ENCODE results near the gene DUOXA2. TPM values are rescaled to one million over a fixed set of nuclear protein-coding genes. Genes with fewer than 3 reads are reported as not detected.

DUOXA2 gene
- total RNA-seq, 1 experiment from 2014 or later = 1.6 TPM

DNA sequence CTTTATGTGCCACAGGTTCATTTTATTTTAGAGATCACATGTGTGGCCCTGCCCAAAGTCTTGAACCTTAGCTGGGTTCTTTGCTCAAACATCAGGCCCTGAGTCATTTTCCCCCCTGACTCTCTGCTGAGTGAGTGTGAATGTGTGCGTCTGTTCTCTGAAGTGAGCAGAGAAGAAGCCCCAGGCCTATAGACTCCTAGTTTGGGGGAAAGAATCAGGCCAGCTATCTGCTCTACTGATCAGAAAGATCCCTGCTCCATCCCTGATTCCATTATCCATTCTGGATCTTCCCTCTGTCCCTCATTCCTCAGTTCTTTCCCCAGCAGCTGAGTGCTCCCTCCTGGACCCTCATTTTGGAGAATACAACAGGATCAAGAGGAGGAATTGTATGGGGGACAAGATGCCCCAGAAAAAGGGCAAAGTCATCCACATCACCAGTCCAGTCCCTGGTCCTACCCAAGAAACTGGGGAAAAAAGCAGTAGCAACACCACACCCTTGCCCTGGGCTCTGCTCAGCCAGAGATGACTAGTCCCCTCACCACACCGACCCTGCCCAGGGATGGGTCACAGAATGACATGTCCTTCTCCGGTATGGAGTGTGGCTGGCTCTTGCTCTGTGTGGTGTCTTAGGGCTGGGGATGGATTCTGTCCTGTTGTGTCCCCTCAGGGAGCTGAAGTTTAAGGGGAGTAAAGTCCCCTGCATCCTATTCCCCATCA lies 18.9 kb downstream of the DUOXA2 start:
- Histone ChIP-seq H3K9me3 (no peaks in the 10 kb centered on the region), H3K27me3 (replicated peaks; ENCODE audit: control insufficient read depth, insufficient read depth, low read length) (no peaks in the 10 kb centered on the region), H3K4me3 (ENCODE audit: low read depth, low read length) (no peak overlapping the region), H3K4me1 (no peaks in the 10 kb centered on the region), H3K36me3 (ENCODE audit: control insufficient read depth, insufficient read depth, low read length) (no peaks in the 10 kb centered on the region)
- POLR2A ChIA-PET = no interaction called here
- H3K4me3 Mint-ChIP-seq (ENCODE audit: unreplicated experiment) = no peak overlapping the region
- no peaks in the 10 kb centered on the region for H3K27me3 Mint-ChIP-seq (ENCODE audit: insufficient read depth, unreplicated experiment)
- intact Hi-C loops (cut with micrococcal nuclease; ENCODE audit: unreplicated experiment) = no loop called here
- H3K36me3 Mint-ChIP-seq (ENCODE audit: insufficient read depth, unreplicated experiment) = no peaks in the 10 kb centered on the region
- no peak overlapping the region for H3K27ac Mint-ChIP-seq (ENCODE audit: unreplicated experiment)
- no peak for TF ChIP-seq CTCF (IDR thresholded peaks at IDR 0.05; ENCODE audit: insufficient read depth in 1 of 2, low read depth in 1 of 2, low read length in 1 of 2, severe bottlenecking in 1 of 2, unreplicated experiment in 1 of 2)
- DNase-seq = no peak
- H3K9me3 Mint-ChIP-seq (ENCODE audit: unreplicated experiment) = no peaks in the 10 kb centered on the region
- no peaks in the 10 kb centered on the region for H3K4me1 Mint-ChIP-seq (ENCODE audit: low read depth, unreplicated experiment)
- CTCF ChIA-PET = interaction anchor here (0.5 to 1.5 kb wide), 2 partner anchors 10 to 102 kb away, joined by 4 to 6 read pairs; no protein-coding TSS in a partner anchor
- no TSS peak for BruUV-seq (replicated peaks)

DNA sequence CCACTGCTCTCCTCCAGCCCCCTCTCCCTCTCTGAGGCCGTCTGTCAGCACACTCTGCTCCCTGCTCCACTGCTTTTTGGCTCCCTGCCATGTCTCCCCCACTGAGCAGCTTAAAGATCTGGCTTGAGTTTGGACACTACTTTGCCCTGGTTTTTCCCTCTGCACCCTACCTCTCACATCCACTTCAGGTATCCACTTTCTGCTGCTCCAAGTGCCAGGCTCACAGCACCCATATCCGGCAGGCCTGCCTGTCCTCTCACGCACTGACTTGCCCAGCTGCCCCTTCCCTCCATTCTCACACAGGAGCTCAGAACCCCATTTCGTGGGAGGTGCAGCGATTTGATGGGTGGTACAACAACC lies 19.4 kb downstream of the DUOXA2 start:
- Mint-ChIP-seq H3K9me3 (ENCODE audit: unreplicated experiment) (no peaks in the 10 kb centered on the region), H3K4me1 (ENCODE audit: low read depth, unreplicated experiment) (no peaks in the 10 kb centered on the region), H3K4me3 (ENCODE audit: unreplicated experiment) (no peak overlapping the region), H3K27me3 (ENCODE audit: insufficient read depth, unreplicated experiment) (no peaks in the 10 kb centered on the region), H3K27ac (ENCODE audit: unreplicated experiment) (no peak overlapping the region), H3K36me3 (ENCODE audit: insufficient read depth, unreplicated experiment) (no peaks in the 10 kb centered on the region)
- Histone ChIP-seq H3K4me3 (ENCODE audit: low read depth, low read length) (no peak overlapping the region), H3K9me3 (no peaks in the 10 kb centered on the region), H3K27me3 (replicated peaks; ENCODE audit: control insufficient read depth, insufficient read depth, low read length) (no peaks in the 10 kb centered on the region), H3K4me1 (no peaks in the 10 kb centered on the region), H3K36me3 (ENCODE audit: control insufficient read depth, insufficient read depth, low read length) (no peaks in the 10 kb centered on the region)
- TF ChIP-seq CTCF (IDR thresholded peaks at IDR 0.05; ENCODE audit: insufficient read depth in 1 of 2, low read depth in 1 of 2, low read length in 1 of 2, severe bottlenecking in 1 of 2, unreplicated experiment in 1 of 2) = no peak
- no peak for DNase-seq
- intact Hi-C loops (cut with micrococcal nuclease; ENCODE audit: unreplicated experiment) = no loop called here
- ChIA-PET POLR2A (no interaction called here), CTCF (interaction anchor here (0.6 to 1.5 kb wide), 2 partner anchors 10 to 45 kb away, joined by 3 to 4 read pairs; no protein-coding TSS in a partner anchor)
- no TSS peak for BruUV-seq (replicated peaks)

- no peaks in the 10 kb centered on the region for H3K27me3 ChIP-seq (replicated peaks; ENCODE audit: control insufficient read depth, insufficient read depth, low read length)
- H3K4me1 Mint-ChIP-seq (ENCODE audit: low read depth, unreplicated experiment) = no peaks in the 10 kb centered on the region
- no peaks in the 10 kb centered on the region for H3K36me3 Mint-ChIP-seq (ENCODE audit: insufficient read depth, unreplicated experiment)
- intact Hi-C loops (cut with micrococcal nuclease; ENCODE audit: unreplicated experiment) = no loop called here
- H3K4me1 ChIP-seq = no peaks in the 10 kb centered on the region
- CTCF ChIA-PET = interaction anchor here (0.6 to 1.5 kb wide), 2 partner anchors 11 to 44 kb away, joined by 3 to 4 read pairs; no protein-coding TSS in a partner anchor
- no peaks in the 10 kb centered on the region for H3K9me3 ChIP-seq
- H3K27me3 Mint-ChIP-seq (ENCODE audit: insufficient read depth, unreplicated experiment) = no peaks in the 10 kb centered on the region
- no peak overlapping the region for H3K27ac Mint-ChIP-seq (ENCODE audit: unreplicated experiment)
- no peaks in the 10 kb centered on the region for H3K36me3 ChIP-seq (ENCODE audit: control insufficient read depth, insufficient read depth, low read length)
- no peak for DNase-seq
- no peaks in the 10 kb centered on the region for H3K9me3 Mint-ChIP-seq (ENCODE audit: unreplicated experiment)
- H3K4me3 Mint-ChIP-seq (ENCODE audit: unreplicated experiment) = no peak overlapping the region
- BruUV-seq (replicated peaks) = no TSS peak
- H3K4me3 ChIP-seq (ENCODE audit: low read depth, low read length) = no peak overlapping the region
- POLR2A ChIA-PET = no interaction called here
- TF ChIP-seq CTCF (IDR thresholded peaks at IDR 0.05; ENCODE audit: insufficient read depth in 1 of 2, low read depth in 1 of 2, low read length in 1 of 2, severe bottlenecking in 1 of 2, unreplicated experiment in 1 of 2) = no peak
Observed at GRCh38 chr15:45134046-45134445, 19.9 kb downstream of the DUOXA2 start.
